ENCODE measurements around the gene SUN2. TPM values are rescaled to one million over a fixed set of nuclear protein-coding genes. Genes with fewer than 3 reads are reported as not detected.

Gene SUN2
- total RNA-seq, 1 experiment from 2014 or later = 55.5 TPM

DNA sequence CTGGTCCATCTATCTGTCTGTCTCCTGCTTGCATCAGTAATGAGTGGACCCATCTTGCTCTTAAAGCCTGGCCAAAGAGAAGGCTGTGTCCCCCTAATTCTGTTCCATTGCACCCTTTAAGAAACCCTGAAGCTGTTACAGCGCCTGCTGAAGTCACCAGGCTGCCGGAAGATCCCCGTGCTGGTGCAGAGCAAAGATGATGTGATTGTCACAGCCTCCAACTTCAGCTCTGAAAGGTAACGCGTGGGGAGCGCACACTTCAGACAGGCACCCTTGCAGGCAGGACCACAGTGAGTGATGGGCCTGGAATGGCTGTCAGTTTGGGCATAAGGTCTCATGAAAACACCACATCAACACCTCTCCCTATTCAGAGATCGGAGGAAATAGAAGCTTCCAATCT, 31.6 kb downstream of the SUN2 start:
- Histone ChIP-seq H3K36me3 (ENCODE audit: low read depth, low read length) (peaks cover 27% of the 10 kb centered on the region), H4K20me1 (ENCODE audit: low read length) (no peaks in the 10 kb centered on the region), H3K27me3 (ENCODE audit: low read length) (no peaks in the 10 kb centered on the region), H3F3A (ENCODE audit: low read length, unreplicated experiment) (no peaks in the 10 kb centered on the region), H3K4me2 (ENCODE audit: low read length) (no peak overlapping the region), H3K9me2 (replicated peaks; ENCODE audit: low read length) (no peaks in the 10 kb centered on the region), H3K9ac (ENCODE audit: low read length) (no peak overlapping the region), H3K79me2 (ENCODE audit: low read length) (peaks cover 10% of the 10 kb centered on the region), H3K9me3 (ENCODE audit: low read length) (no peaks in the 10 kb centered on the region), H3K4me1 (ENCODE audit: insufficient read depth, low read length) (peaks cover 8% of the 10 kb centered on the region; the same call in 1 of the 2 replicates), H3K4me3 (ENCODE audit: low read length) (no peak overlapping the region), H3K27ac (ENCODE audit: low read length) (no peak overlapping the region), H2AFZ (ENCODE audit: low read length) (no peak overlapping the region)
- CTCF ChIA-PET = no interaction called here
- intact Hi-C loops (cut with micrococcal nuclease) = no loop called here
- no peak for TF ChIP-seq EZH2 (IDR thresholded peaks at IDR 0.05; ENCODE audit: low read length, unreplicated experiment)
- TF ChIP-seq, protein P1, sequence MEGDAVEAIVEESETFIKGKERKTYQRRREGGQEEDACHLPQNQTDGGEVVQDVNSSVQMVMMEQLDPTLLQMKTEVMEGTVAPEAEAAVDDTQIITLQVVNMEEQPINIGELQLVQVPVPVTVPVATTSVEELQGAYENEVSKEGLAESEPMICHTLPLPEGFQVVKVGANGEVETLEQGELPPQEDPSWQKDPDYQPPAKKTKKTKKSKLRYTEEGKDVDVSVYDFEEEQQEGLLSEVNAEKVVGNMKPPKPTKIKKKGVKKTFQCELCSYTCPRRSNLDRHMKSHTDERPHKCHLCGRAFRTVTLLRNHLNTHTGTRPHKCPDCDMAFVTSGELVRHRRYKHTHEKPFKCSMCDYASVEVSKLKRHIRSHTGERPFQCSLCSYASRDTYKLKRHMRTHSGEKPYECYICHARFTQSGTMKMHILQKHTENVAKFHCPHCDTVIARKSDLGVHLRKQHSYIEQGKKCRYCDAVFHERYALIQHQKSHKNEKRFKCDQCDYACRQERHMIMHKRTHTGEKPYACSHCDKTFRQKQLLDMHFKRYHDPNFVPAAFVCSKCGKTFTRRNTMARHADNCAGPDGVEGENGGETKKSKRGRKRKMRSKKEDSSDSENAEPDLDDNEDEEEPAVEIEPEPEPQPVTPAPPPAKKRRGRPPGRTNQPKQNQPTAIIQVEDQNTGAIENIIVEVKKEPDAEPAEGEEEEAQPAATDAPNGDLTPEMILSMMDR (conservative IDR thresholded peaks at IDR 0.05; ENCODE audit: low read depth, low read length) = no peak
- TF ChIP-seq EZH2phosphoT487 (IDR thresholded peaks at IDR 0.05; ENCODE audit: borderline replicate concordance, low read length) = no peak
- BruUV-seq (replicated peaks) = no TSS peak
- ATAC-seq (no peak), DNase-seq (no peak)
- POLR2A ChIA-PET (ENCODE audit: unreplicated experiment) = no interaction called here

DNA sequence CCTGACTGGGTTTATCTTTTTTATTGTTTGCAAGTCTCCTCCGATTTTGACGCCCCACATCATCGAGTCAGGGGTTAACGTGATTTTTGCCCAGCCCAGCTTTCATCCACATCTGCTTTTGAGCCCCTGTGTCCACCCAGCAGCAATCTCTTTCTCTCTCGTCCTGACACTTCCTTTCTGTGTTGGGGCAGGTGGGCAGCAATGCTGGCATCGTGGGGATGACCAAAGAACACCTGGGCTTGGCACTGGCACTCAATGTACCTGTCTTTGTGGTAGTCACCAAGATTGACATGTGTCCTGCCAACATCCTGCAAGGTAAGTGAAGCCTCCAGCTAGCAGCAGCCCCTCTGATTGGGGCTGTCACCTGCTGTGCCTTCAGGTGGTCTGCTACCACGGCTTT, 34.2 kb downstream of the SUN2 start:
- Histone ChIP-seq H4K20me1 (ENCODE audit: low read length) (no peaks in the 10 kb centered on the region), H3K4me3 (ENCODE audit: low read length) (no peak overlapping the region), H3K27ac (ENCODE audit: low read length) (no peak overlapping the region), H3K9me3 (ENCODE audit: low read length) (no peaks in the 10 kb centered on the region), H3F3A (ENCODE audit: low read length, unreplicated experiment) (no peaks in the 10 kb centered on the region), H3K79me2 (ENCODE audit: low read length) (peaks cover 11% of the 10 kb centered on the region), H3K9me2 (replicated peaks; ENCODE audit: low read length) (no peaks in the 10 kb centered on the region), H3K4me1 (ENCODE audit: insufficient read depth, low read length) (peaks cover 22% of the 10 kb centered on the region), H3K4me2 (ENCODE audit: low read length) (no peak overlapping the region), H3K27me3 (ENCODE audit: low read length) (no peaks in the 10 kb centered on the region), H2AFZ (ENCODE audit: low read length) (no peak overlapping the region), H3K36me3 (ENCODE audit: low read depth, low read length) (peaks cover 24% of the 10 kb centered on the region), H3K9ac (ENCODE audit: low read length) (no peak overlapping the region)
- DNase-seq (no peak), ATAC-seq (no peak)
- intact Hi-C loops (cut with micrococcal nuclease) = no loop called here
- POLR2A ChIA-PET (ENCODE audit: unreplicated experiment) = no interaction called here
- CTCF ChIA-PET = no interaction called here
- TF ChIP-seq, protein P1 (conservative IDR thresholded peaks at IDR 0.05; ENCODE audit: low read depth, low read length) = no peak
- no peak for TF ChIP-seq EZH2 (IDR thresholded peaks at IDR 0.05; ENCODE audit: low read length, unreplicated experiment)
- TF ChIP-seq EZH2phosphoT487 (IDR thresholded peaks at IDR 0.05; ENCODE audit: borderline replicate concordance, low read length) = no peak
- BruUV-seq (replicated peaks) = no TSS peak

DNA sequence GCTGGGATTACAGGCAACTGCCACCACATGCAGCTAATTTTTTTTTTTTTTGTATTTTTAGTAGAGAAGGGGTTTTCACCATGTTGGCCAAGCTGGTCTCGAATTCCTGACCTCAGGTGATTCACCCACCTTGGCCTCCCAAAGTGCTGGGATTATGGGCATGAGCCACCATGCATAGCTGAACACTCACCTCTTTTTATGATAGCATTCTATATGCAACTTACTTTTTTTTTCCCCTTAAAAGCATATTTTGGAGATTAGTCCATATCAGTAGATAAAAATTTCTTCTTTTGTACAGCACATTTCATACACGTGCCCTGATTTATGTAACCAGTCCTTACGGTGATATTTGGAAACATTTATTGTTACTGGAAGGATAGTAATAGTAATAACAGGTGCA, 35.4 kb downstream of the SUN2 start:
- no peak overlapping the region for H3K4me2 ChIP-seq (ENCODE audit: low read length)
- H3K79me2 ChIP-seq (ENCODE audit: low read length) = peaks cover 17% of the 10 kb centered on the region
- H3K9me2 ChIP-seq (replicated peaks; ENCODE audit: low read length) = no peaks in the 10 kb centered on the region
- H3K36me3 ChIP-seq (ENCODE audit: low read depth, low read length) = peaks cover 23% of the 10 kb centered on the region
- H3K27me3 ChIP-seq (ENCODE audit: low read length) = no peaks in the 10 kb centered on the region
- TF ChIP-seq, protein P1 (conservative IDR thresholded peaks at IDR 0.05; ENCODE audit: low read depth, low read length) = no peak
- TF ChIP-seq EZH2phosphoT487 (IDR thresholded peaks at IDR 0.05; ENCODE audit: borderline replicate concordance, low read length) (no peak), EZH2 (IDR thresholded peaks at IDR 0.05; ENCODE audit: low read length, unreplicated experiment) (no peak)
- intact Hi-C loops (cut with micrococcal nuclease) = no loop called here
- H3K9me3 ChIP-seq (ENCODE audit: low read length) = no peaks in the 10 kb centered on the region
- ATAC-seq (no peak), DNase-seq (peak; percentile 23)
- H3F3A ChIP-seq (ENCODE audit: low read length, unreplicated experiment) = no peaks in the 10 kb centered on the region
- ChIA-PET CTCF (no interaction called here), POLR2A (ENCODE audit: unreplicated experiment) (no interaction called here)
- H4K20me1 ChIP-seq (ENCODE audit: low read length) = no peaks in the 10 kb centered on the region
- no peak overlapping the region for H3K9ac ChIP-seq (ENCODE audit: low read length)
- H3K4me1 ChIP-seq (ENCODE audit: insufficient read depth, low read length) = peaks cover 22% of the 10 kb centered on the region
- H2AFZ ChIP-seq (ENCODE audit: low read length) = no peak overlapping the region
- no peak overlapping the region for H3K4me3 ChIP-seq (ENCODE audit: low read length)
- H3K27ac ChIP-seq (ENCODE audit: low read length) = no peak overlapping the region
- no TSS peak for BruUV-seq (replicated peaks)

All from PC-3 (cell line).